Cardiac fibroblast (primary cell): ENCODE data around the gene THSD4.

Source experiments
- DNase-seq, 2 donors: peaks; one replicate each; pipeline versions ENCODE4 v3.0.0 to v3.0.0-alpha.2; 2010; ENCODE audit warnings: low read depth in 2 of 2
- H3K4me3 ChIP-seq, 2 donors: replicated peaks in 1 of 2; 1 replicate in 1 of 2; 2 replicates in 1 of 2; pipeline ENCODE4 v1.5.1; 2011; ENCODE audit warnings: low read depth in 2 of 2, low read length in 2 of 2, mild to moderate bottlenecking in 2 of 2, moderate library complexity in 1 of 2
- CTCF ChIP-seq: IDR thresholded peaks from one replicate; pipeline ENCODE4 v1.5.1; 2011; ENCODE audit warnings: low read depth, mild to moderate bottlenecking, low read length, inconsistent platforms

Gene THSD4

DNA sequence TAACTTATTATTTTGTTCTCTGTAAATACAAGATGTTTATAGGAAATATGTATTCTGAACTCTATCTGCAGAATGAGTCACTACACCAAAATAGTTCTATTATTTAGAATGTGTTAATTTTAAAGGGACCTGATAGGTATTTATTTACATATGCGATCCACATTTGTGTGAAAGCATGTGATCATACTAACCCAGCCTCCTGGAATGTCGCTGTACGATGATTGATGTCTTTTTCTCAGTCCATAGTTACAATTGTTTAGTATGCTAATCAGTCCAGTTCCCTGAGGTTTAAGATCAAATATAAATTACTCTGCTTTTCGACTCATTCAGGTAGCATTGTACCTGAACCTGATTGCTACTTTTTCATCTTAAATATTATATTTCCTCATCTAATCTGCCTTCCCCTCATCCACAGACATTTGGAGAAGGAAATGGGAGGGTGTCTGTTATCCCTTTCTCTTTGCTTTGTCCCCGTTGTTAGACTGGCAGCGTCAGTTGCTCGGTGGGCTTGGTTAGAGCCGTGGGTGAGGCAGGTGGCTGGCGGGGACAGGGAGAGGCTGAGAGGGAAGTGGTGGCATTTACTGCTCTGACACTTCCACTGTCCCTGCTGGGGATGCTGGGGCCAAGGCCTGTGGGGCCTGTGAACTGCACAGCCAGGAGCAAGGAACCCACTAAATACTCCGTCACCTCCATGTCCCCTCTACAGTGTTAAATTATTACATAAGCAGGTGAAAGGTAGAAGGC is 667.3 kb downstream of the THSD4 start:
- DNase-seq: no peak
- no peak for TF ChIP-seq CTCF
- no peak overlapping the region for H3K4me3 ChIP-seq

- no peak overlapping the region for H3K4me3 ChIP-seq
- no peak for DNase-seq
- TF ChIP-seq CTCF: peak; percentile 38
These were observed 669.4 kb downstream of the THSD4 start for GRCh38 chr15:71784719-71785118.

GRCh38 chr15:71785996-71786395 is 670.7 kb downstream of the THSD4 start:
- no peak for DNase-seq
- H3K4me3 ChIP-seq: no peak overlapping the region
- no peak for TF ChIP-seq CTCF

- DNase-seq: no peak
- TF ChIP-seq CTCF: no peak
- no peak overlapping the region for H3K4me3 ChIP-seq
These were observed 671.4 kb downstream of the THSD4 start for GRCh38 chr15:71786673-71787072.

DNA sequence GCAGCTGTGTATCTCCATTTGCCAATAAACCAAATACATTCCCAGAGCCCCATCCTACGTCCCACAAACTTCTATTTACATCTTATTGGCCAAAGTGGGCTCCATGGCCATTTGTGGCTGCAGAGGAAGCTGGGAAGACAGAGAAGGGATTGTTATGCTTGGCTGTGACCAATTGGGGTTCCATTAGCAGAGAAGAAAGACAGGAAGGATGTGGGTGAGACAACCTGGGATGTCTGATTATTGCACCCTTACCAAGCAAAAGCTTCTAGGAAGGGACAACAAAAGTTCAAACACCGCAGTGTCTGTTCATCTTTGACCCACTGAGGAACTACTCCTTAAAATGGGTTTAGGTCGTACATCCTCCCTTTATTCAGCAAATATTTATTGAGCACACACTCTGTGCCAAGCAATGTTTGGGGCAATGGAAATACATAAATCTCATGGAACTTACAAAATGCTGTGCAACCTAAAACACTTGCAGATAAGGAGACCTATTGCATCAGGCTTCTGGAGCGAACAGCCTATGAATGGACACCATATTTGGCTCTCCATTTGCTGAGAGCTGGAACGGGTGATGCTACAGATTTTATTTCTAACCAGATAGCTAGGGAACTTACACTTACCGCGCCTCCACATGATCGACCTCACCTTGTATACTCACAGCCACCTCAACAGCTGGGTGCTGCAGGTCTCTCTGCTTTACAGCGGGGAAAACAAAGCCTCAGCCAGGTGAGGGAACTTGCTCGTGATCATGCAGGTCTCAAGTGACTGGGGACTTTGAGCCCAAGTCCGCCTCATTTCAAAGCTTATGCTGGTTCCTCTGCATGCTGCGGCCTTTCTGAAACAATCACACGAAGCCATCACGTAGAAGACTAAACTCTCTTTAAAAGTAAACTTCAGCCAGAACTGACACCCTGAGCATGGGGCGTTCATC is 673.6 kb downstream of the THSD4 start:
- no peak for TF ChIP-seq CTCF
- no peak for DNase-seq
- H3K4me3 ChIP-seq: no peak overlapping the region

GRCh38 chr15:71789616-71790015 is 674.3 kb downstream of the THSD4 start:
- TF ChIP-seq CTCF: no peak
- DNase-seq: no peak
- no peak overlapping the region for H3K4me3 ChIP-seq
